Stimulated activated CD4-positive, alpha-beta T cell treated with anti-CD3 and anti-CD28 coated beads, TNF-alpha, amount 100 ng/mL, for 1 hour (primary cell): Measurements from ENCODE around the gene MTARC2.

Source experiments
- DNase-seq, 3 donors: peaks; one replicate each; pipeline ENCODE4 v3.0.0-alpha.2; 2020; ENCODE audit warnings: low read depth in 3 of 3, low spot score in 1 of 3

Gene MTARC2

GRCh38 chr1:220798338-220798737, 50.2 kb downstream of the MTARC2 start:
- DNase-seq: no peak

GRCh38 chr1:220800262-220800661, 52.1 kb downstream of the MTARC2 start:
- DNase-seq: no peak

- DNase-seq: no peak
These were observed 55.5 kb downstream of the MTARC2 start for GRCh38 chr1:220803401-220804201.

- DNase-seq: no peak
These were observed 56.1 kb downstream of the MTARC2 start for GRCh38 chr1:220804202-220804586.

GRCh38 chr1:220806408-220806807, 58.3 kb downstream of the MTARC2 start:
- DNase-seq: no peak

GRCh38 chr1:220807726-220808125, 59.6 kb downstream of the MTARC2 start:
- DNase-seq: no peak

- DNase-seq: no peak
These were observed 60.4 kb downstream of the MTARC2 start for GRCh38 chr1:220808345-220809186.

GRCh38 chr1:220809187-220809550, 61.0 kb downstream of the MTARC2 start:
- DNase-seq: no peak

- DNase-seq: no peak
These were observed 61.6 kb downstream of the MTARC2 start for GRCh38 chr1:220809704-220810103.

- peak; percentile 29 to 54 (median 40) for DNase-seq
These were observed 62.1 kb downstream of the MTARC2 start for GRCh38 chr1:220810179-220810653.

- DNase-seq: no peak
These were observed 62.8 kb downstream of the MTARC2 start for GRCh38 chr1:220810963-220811362.

- no peak for DNase-seq
These were observed 63.6 kb downstream of the MTARC2 start for GRCh38 chr1:220811695-220812094.

GRCh38 chr1:220812308-220812707, 64.2 kb downstream of the MTARC2 start:
- no peak for DNase-seq

GRCh38 chr1:220813013-220813412, 64.9 kb downstream of the MTARC2 start:
- DNase-seq: no peak

- no peak for DNase-seq
These were observed 67.3 kb downstream of the MTARC2 start for GRCh38 chr1:220815409-220815808.

- DNase-seq: no peak
These were observed 69.8 kb downstream of the MTARC2 start for GRCh38 chr1:220817907-220818306.

GRCh38 chr1:220818421-220819173, 70.5 kb downstream of the MTARC2 start:
- no peak for DNase-seq

GRCh38 chr1:220819467-220820026, 71.4 kb downstream of the MTARC2 start:
- no peak for DNase-seq

GRCh38 chr1:220824031-220824989, 76.2 kb downstream of the MTARC2 start:
- no peak for DNase-seq
